A673 (cell line): Measurements from ENCODE around the gene PROZ. TPM values are rescaled to one million over a fixed set of nuclear protein-coding genes. Genes with fewer than 3 reads are reported as not detected.
A peak's percentile ranks its signal among the peaks of the same experiment; 100 is the strongest.

Source experiments
- BruUV-seq: library from RNA; stranded (reverse); fragments of 400-500 nt; replicated peaks from 2 replicates; lab custom pipeline; 2021; lab: Mats Ljungman, UMichigan
- CTCF ChIA-PET: fragments of 300-600 bp; sonication (Branson Sonifier 250); formaldehyde crosslinking; loops from one replicate; lab custom pipeline; 2022; ENCODE audit warnings: antibody characterized with exemption; lab: Charles Lee
- POLR2A ChIA-PET: fragments of 300-600 bp; sonication (Branson Sonifier 250); formaldehyde crosslinking; loops from one replicate; lab custom pipeline; 2022; ENCODE audit warnings: antibody characterized with exemption; ENCODE audit not compliant: low non-redundant PET; lab: Charles Lee
- DNase-seq: peaks from one replicate; pipeline ENCODE4 v3.0.0-alpha.2; 2015; ENCODE audit warnings: low spot score
- H3K27ac ChIP-seq: fragments of 200-600 bp; sonication (generic); 2 replicates; pipeline ENCODE4 v1.5.1; 2016; ENCODE audit warnings: mixed run types, low read depth, mild to moderate bottlenecking, mixed read lengths, antibody characterized with exemption, low read length; ENCODE audit not compliant: poor library complexity, severe bottlenecking
- H3K27me3 ChIP-seq: fragments of 200-600 bp; sonication (generic); replicated peaks from 2 replicates; pipeline ENCODE4 v1.6.1; 2017; ENCODE audit warnings: mixed run types, low read depth, mild to moderate bottlenecking, mixed read lengths, antibody characterized with exemption, low read length; ENCODE audit not compliant: insufficient read depth, poor library complexity
- H3K36me3 ChIP-seq: fragments of 200-600 bp; sonication (generic); 2 replicates; pipeline ENCODE4 v1.6.1; 2016; ENCODE audit warnings: mixed run types, mild to moderate bottlenecking, mixed read lengths, antibody characterized with exemption, low read length; ENCODE audit not compliant: insufficient read depth, poor library complexity, severe bottlenecking
- H3K4me1 ChIP-seq: fragments of 200-600 bp; sonication (generic); 2 replicates; pipeline ENCODE4 v1.6.1; 2017; ENCODE audit warnings: mixed run types, mild to moderate bottlenecking, mixed read lengths, antibody characterized with exemption, low read length; ENCODE audit not compliant: insufficient read depth, poor library complexity, severe bottlenecking
- H3K4me3 ChIP-seq: fragments of 200-600 bp; sonication (generic); 2 replicates; pipeline ENCODE4 v1.5.1; 2016; ENCODE audit warnings: low read depth, mixed run types, mild to moderate bottlenecking, mixed read lengths, low read length; ENCODE audit not compliant: poor library complexity, severe bottlenecking
- H3K9me3 ChIP-seq: fragments of 200-600 bp; sonication (generic); 2 replicates; pipeline ENCODE4 v1.6.1; 2016; ENCODE audit warnings: mixed run types, low read depth, mild to moderate bottlenecking, mixed read lengths, antibody characterized with exemption, low read length; ENCODE audit not compliant: poor library complexity, severe bottlenecking
- EZH2 ChIP-seq: fragments of 200-600 bp; sonication (generic); IDR thresholded peaks from 2 replicates; pipeline ENCODE4 v1.6.1; 2017; ENCODE audit warnings: borderline replicate concordance, low read depth, mild to moderate bottlenecking, mixed read lengths, antibody characterized with exemption, low read length; ENCODE audit not compliant: poor library complexity, severe bottlenecking
- intact Hi-C: fragments of 100-400 bp; cut with micrococcal nuclease; formaldehyde crosslinking; loops from one replicate; pipeline ENCODE4 v1.10.0; 2022; ENCODE audit not compliant: unreplicated experiment
- total RNA-seq: library from RNA; stranded (reverse); gene quantifications from 2 replicates; pipeline ENCODE4 v1.2.3, GENCODE V29; 2021
- TF ChIP-seq, protein P1 (sequence below): fragments of 300-800, 200-600 bp; sonication (generic); conservative IDR thresholded peaks from 2 replicates; pipeline ENCODE4 v1.5.1; 2017; ENCODE audit warnings: low read depth, mild to moderate bottlenecking, antibody characterized with exemption, low read length, moderate library complexity, mixed read lengths

The PROZ gene
- total RNA-seq, 1 experiment from 2014 or later = not detected

DNA sequence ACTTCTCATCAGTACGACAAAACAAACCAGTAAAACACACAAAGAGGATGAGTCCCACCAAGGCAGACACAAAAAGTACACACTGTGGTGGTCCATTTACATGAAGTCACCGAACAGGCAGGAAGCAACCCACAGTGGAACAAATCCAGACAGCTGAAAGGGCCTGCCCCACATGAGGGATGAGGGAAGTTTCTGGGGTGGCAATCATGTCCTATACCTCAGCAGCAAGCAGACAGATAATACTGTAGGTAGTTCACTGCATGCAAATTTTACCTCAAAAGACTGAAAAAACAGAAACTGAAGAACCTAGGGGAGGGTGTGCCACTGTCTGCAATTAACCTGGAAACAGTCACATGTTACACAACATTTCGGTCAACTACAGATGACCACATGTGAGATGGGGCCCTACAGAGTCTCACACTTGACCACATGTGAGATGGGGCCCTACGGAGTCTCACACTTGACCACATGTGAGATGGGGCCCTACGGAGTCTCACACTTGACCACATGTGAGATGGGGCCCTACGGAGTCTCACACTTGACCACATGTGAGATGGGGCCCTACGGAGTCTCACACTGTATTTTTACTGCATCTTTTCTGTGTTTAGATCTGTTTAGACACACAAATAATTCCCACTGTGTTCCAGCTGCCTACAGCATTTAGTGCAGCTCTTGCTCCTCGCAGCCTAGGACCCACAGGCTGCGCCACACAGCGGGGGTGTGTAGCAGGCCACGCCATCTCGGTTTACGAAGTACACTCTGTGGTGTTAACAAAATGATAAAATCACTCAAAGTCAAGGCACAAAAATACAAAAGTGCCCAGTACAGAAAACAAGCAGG is 27.8 kb downstream of the PROZ start:
- Histone ChIP-seq H3K36me3 (peaks cover 51% of the 10 kb centered on the region), H3K27ac (peak overlapping the region; percentile 21), H3K9me3 (no peaks in the 10 kb centered on the region), H3K4me3 (no peak overlapping the region), H3K27me3 (no peaks in the 10 kb centered on the region), H3K4me1 (peaks cover 6% of the 10 kb centered on the region)
- ChIA-PET POLR2A (no interaction called here), CTCF (no interaction called here)
- TF ChIP-seq EZH2 = no peak
- TF ChIP-seq, protein P1, sequence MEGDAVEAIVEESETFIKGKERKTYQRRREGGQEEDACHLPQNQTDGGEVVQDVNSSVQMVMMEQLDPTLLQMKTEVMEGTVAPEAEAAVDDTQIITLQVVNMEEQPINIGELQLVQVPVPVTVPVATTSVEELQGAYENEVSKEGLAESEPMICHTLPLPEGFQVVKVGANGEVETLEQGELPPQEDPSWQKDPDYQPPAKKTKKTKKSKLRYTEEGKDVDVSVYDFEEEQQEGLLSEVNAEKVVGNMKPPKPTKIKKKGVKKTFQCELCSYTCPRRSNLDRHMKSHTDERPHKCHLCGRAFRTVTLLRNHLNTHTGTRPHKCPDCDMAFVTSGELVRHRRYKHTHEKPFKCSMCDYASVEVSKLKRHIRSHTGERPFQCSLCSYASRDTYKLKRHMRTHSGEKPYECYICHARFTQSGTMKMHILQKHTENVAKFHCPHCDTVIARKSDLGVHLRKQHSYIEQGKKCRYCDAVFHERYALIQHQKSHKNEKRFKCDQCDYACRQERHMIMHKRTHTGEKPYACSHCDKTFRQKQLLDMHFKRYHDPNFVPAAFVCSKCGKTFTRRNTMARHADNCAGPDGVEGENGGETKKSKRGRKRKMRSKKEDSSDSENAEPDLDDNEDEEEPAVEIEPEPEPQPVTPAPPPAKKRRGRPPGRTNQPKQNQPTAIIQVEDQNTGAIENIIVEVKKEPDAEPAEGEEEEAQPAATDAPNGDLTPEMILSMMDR = no peak
- peak; percentile 41 for DNase-seq
- BruUV-seq = no TSS peak
- intact Hi-C loops = no loop called here

DNA sequence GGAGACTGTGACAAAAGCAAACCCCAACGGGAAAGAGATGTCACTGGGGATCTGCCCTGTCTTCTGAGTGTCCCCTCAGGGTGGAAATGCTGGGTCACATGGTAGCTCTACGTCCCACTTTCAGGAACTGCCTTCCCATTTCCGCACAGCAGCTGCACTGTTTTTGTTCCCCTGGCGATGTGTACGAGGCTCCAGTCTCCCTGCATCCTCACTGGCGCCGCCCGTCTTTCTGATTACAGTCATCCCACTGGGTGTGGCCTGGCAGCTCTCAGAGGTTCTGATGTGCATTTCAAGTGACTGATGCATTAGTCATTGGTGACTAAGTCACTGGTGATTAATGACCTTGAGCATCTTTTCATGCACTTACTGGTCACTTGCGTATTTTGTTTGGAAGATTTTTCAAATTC is 28.8 kb downstream of the PROZ start:
- CTCF ChIA-PET = no interaction called here
- TF ChIP-seq, protein P1 = no peak
- TF ChIP-seq EZH2 = no peak
- peaks cover 41% of the 10 kb centered on the region for H3K36me3 ChIP-seq
- H3K4me1 ChIP-seq = peaks cover 6% of the 10 kb centered on the region
- no peaks in the 10 kb centered on the region for H3K27me3 ChIP-seq
- intact Hi-C loops = no loop called here
- DNase-seq = peak; percentile 96
- H3K27ac ChIP-seq = peak overlapping the region; percentile 37
- no peak overlapping the region for H3K4me3 ChIP-seq
- POLR2A ChIA-PET = no interaction called here
- no TSS peak for BruUV-seq
- no peaks in the 10 kb centered on the region for H3K9me3 ChIP-seq

DNA sequence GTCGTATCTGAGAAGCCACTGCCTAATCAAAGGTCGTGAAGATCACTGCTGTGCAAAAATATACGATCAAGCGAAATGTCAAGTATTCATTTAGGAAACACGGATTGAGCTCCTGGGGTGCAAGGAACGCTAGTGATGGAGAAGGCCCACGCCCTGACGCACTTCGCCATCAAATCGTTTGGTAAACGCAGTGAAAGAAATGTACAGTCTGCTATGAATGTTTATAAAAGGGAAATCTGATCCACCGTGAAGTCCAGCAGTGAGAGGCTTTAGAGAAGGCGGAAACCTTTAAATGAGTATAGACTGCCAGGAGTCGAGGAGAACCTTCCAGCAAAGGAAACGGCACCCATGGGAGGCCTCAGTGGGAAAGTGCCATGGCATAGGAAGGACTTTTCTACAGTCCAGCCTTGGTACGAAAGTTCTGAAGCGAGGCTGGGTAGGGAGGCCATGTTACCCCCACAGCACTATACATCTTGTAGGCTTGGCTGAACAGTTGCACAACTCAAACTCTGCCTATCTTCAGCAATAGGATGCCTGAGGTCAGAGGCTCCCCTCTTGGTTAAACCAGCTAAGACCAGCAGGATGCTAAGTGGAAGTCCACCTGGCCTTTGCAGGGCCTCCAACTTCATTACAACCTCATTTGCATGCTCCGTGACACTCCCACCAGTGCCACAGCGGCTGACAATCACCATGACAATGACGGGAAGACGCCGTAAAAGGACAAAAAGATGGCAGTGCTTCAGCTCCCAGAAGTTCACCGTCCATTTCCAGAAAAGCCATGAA is 29.6 kb downstream of the PROZ start:
- DNase-seq = peak; percentile 31
- CTCF ChIA-PET = no interaction called here
- Histone ChIP-seq H3K4me1 (peaks cover 6% of the 10 kb centered on the region), H3K4me3 (no peak overlapping the region), H3K9me3 (no peaks in the 10 kb centered on the region), H3K27ac (no peak overlapping the region), H3K27me3 (no peaks in the 10 kb centered on the region), H3K36me3 (peaks cover 39% of the 10 kb centered on the region)
- no TSS peak for BruUV-seq
- no peak for TF ChIP-seq EZH2
- TF ChIP-seq, protein P1 = no peak
- POLR2A ChIA-PET = no interaction called here
- intact Hi-C loops = no loop called here
